AG10803 (cell line): Measurements from ENCODE around the gene FCER2.

Experiments
- DNase-seq: peaks from one replicate; pipeline ENCODE4 v3.0.0; 2010; ENCODE audit warnings: low read depth
- H3K4me3 ChIP-seq: 2 replicates; pipeline ENCODE4 v1.5.1; 2011; ENCODE audit warnings: mild to moderate bottlenecking, low read length, control low read depth
- TF ChIP-seq, protein P1 (sequence below): conservative IDR thresholded peaks from 2 replicates; pipeline ENCODE4 v1.5.1; 2011; ENCODE audit warnings: mild to moderate bottlenecking, low read length, control low read depth, inconsistent platforms

The FCER2 gene

GRCh38 chr19:7682175-7682855 lies 19.6 kb downstream of the FCER2 start:
- TF ChIP-seq, protein P1, sequence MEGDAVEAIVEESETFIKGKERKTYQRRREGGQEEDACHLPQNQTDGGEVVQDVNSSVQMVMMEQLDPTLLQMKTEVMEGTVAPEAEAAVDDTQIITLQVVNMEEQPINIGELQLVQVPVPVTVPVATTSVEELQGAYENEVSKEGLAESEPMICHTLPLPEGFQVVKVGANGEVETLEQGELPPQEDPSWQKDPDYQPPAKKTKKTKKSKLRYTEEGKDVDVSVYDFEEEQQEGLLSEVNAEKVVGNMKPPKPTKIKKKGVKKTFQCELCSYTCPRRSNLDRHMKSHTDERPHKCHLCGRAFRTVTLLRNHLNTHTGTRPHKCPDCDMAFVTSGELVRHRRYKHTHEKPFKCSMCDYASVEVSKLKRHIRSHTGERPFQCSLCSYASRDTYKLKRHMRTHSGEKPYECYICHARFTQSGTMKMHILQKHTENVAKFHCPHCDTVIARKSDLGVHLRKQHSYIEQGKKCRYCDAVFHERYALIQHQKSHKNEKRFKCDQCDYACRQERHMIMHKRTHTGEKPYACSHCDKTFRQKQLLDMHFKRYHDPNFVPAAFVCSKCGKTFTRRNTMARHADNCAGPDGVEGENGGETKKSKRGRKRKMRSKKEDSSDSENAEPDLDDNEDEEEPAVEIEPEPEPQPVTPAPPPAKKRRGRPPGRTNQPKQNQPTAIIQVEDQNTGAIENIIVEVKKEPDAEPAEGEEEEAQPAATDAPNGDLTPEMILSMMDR = no peak
- no peak for DNase-seq
- peak overlapping the region; percentile 93 for H3K4me3 ChIP-seq

GRCh38 chr19:7681340-7682174 lies 20.4 kb downstream of the FCER2 start:
- peak overlapping the region; percentile 93 for H3K4me3 ChIP-seq
- peak; percentile 71 for DNase-seq
- TF ChIP-seq, protein P1 = peak; percentile 66

- peak within 1 kb of the TSS; percentile 93 for H3K4me3 ChIP-seq
- TF ChIP-seq, protein P1 = peak; percentile 39; the same call in 1 of the 2 replicates
- peak; percentile 67 for DNase-seq
Measured at GRCh38 chr19:7680606-7681339, 21.2 kb downstream of the FCER2 start, which contains the start of gene TRAPPC5. Gene TRAPPC5, plus strand, starts transcription at chr19:7680833. Its CDS starts 1,421 bp downstream, at chr19:7682254.

- TF ChIP-seq, protein P1 = no peak
- no peak for DNase-seq
- H3K4me3 ChIP-seq = peak overlapping the region; percentile 43
Measured at GRCh38 chr19:7679771-7680605, 21.9 kb downstream of the FCER2 start.

GRCh38 chr19:7678971-7679751 lies 22.8 kb downstream of the FCER2 start:
- TF ChIP-seq, protein P1 = no peak
- DNase-seq = no peak
- no peak overlapping the region for H3K4me3 ChIP-seq
